GM19023 (cell line): ENCODE data around the gene KLF13.

Source experiments
- ATAC-seq: cut with Tn5 transposase; IDR thresholded peaks from one replicate; pipeline ENCODE4 v1.9.1; 2021; ENCODE audit warnings: mild to moderate bottlenecking, moderate library complexity; ENCODE audit not compliant: unreplicated experiment

The KLF13 gene

GRCh38 chr15:31360843-31361763, 34.5 kb downstream of the KLF13 start:
- ATAC-seq, result peak; percentile 67

DNA sequence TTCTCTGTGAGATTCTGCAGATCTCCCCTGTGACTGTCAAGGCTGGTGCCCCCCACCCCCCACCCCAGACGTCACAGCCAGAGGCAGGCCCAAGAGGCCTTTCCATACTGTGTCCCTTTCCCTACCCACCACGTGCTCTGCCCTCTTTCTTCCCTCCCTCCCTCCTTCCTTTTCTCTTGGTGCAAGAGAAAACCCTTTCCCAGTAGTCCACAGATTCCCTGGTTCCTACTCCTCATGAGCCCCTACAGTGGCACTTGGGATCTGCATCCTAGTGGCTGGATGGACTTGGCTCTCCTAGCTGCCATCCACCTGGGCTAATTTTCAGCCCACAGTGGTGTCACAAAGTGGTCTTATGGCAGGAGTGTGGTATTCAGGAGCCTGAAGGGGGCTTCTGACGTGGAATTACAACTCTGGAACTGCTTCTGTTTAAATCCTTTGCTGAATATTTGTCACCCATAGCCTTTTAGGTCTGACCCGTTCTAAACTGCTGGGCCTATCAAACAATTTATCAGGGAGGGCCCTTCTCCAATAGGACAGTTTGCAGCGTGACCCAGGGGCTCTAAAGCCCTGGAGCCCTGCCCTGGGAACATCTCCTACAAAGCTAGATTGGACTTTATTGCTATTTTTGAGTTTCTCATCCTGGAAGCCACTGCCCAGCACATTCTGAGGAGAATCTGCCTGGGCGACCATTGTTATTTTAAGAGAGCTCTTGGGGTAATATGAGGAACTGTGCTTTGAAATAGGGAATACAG, 35.3 kb downstream of the KLF13 start:
- ATAC-seq, result no peak

DNA sequence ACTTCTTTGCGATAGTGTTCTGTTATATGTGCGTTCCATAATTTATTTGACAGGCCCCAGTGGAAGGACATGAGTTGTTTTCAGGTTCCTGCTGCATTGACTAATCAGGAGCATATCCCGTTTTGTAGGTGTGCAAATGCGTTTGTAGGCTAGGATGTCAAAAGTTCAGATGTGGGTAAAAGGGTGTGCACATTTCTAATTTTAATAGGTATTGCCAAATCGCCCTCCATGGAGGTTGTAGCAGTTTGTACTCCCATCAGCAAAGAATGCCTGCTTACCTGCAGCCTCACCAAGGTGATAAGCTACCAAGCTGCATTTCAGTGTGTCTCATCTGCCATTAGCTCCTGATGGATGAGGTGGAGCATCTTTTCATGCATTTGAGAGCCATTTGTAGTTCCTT, 36.3 kb downstream of the KLF13 start:
- ATAC-seq, result no peak

DNA sequence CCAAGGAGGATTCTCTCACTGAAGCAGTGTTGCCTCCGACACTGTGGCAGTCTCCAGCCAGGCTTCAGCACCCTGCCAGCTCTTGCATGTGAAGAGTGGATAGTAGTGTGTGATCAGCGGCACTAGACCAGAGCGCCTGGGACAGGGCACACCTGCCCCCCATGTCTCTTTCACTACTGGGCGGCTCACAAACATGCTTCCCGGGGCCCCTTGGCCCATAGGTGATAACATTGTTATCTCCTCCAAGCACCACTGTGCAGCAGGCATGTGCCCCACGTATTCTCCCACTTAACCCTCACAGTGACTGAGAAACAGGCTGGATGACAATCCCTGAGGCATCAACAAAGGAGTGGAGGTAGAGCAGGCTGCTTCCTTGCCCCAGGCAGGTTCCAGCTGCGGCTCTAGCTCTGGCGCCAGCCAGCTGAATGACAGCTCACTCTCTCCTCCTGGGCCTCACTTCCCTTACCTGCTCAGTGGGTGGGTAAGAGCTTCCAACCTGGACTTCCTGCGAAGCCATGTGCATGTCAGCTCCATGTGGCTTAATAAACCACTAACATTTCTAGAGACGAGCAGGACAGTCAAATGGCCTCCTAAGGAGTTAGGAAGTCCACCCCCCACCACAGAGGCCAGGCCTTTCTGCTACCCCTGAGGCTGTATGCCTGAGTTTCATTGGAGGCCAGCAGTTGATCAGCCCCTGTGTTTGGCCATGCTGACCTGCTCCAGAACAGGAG, 37.8 kb downstream of the KLF13 start:
- ATAC-seq, result no peak

- no peak for ATAC-seq
Measured at GRCh38 chr15:31365032-31365654, 38.5 kb downstream of the KLF13 start.

- peak; percentile 52 for ATAC-seq
Measured at GRCh38 chr15:31365655-31366127, 39.1 kb downstream of the KLF13 start.

DNA sequence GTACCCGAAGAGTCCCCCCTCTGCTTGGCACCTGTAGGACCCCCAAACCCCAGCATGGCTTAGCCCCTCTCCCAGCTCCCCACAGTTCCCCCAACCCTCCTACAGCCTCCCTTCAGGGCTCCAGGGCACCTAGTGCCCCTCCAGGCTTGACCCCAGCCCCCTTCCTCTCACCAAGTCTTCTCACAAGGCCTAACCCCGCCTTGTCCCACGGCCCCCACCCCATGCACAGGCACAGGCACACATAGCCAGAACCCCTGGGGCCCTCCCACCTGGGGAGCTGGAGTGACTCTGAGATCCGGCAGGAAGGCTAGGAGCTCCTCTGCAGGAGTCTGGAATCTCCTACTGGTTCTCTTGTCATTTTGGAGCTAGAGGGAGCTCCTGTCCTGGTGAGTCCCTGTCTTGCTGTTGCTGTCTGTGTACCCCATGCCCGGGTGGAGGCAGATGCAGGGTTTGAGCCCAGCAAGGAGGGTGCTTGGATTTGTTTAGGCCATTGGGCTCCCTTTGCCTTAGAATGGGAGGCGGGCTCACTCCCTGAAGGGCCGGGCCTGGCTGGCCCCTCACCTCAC, 39.6 kb downstream of the KLF13 start:
- no peak for ATAC-seq

- no peak for ATAC-seq
Measured at GRCh38 chr15:31367021-31367729, 40.5 kb downstream of the KLF13 start.

- ATAC-seq, result no peak
Measured at GRCh38 chr15:31367730-31368344, 41.2 kb downstream of the KLF13 start.

- ATAC-seq, result no peak
Measured at GRCh38 chr15:31369727-31370126, 43.1 kb downstream of the KLF13 start.

DNA sequence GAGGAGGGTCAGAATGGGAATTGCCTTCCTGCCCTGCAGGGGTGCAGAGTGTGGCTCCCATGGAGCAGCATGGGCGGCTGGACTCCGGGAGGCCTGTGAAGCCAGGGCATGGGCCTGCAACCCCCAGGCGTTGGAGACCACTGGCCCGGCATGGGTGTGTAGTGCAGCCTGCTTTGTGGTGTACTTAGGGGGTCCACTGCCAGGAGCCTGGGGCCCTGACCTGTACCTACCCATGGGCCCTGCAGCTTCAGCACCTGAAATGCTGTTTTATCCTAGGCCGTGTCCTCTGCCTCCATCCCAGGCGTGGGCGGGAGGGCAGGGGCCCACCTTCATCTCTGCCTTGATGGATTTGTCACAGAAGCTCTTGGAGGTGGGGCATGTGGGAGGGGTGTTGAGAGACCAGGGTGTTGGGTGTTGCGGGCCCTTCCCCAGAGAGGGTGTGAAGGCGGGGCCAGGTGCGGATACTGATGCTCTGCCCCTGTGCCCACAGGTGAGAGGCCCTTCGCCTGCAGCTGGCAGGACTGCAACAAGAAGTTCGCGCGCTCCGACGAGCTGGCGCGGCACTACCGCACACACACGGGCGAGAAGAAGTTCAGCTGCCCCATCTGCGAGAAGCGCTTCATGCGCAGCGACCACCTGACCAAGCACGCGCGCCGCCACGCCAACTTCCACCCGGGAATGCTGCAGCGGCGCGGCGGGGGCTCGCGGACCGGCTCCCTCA, 45.0 kb downstream of the KLF13 start:
- no peak for ATAC-seq

GRCh38 chr15:31372635-31373091, 46.0 kb downstream of the KLF13 start:
- ATAC-seq, result no peak

- ATAC-seq, result no peak
Measured at GRCh38 chr15:31373096-31373865, 46.6 kb downstream of the KLF13 start.

GRCh38 chr15:31373970-31374369, 47.3 kb downstream of the KLF13 start:
- no peak for ATAC-seq

GRCh38 chr15:31374489-31374888, 47.9 kb downstream of the KLF13 start:
- ATAC-seq, result no peak

DNA sequence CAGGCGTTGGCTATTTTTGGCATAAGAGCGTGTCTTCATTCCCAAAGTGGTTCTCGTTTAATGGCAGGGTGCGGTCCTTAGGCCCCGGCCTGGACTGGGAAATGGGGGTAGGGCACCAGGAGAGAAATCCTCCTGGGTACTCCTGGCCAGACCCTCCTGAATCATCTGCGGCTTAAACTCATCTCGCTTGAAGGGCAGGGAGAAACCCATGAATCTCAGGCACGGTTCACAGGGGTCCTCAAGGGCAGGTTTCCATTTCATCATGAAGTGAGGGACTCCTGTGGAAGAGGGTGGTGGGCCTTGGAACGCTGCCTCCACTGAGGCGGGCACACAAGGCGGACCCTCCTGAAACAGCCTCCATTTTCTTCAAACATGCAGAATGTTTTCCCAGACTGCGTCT, 48.4 kb downstream of the KLF13 start:
- no peak for ATAC-seq

- ATAC-seq, result no peak
Measured at GRCh38 chr15:31375772-31376171, 49.1 kb downstream of the KLF13 start.

- no peak for ATAC-seq
Measured at GRCh38 chr15:31376511-31376910, 49.9 kb downstream of the KLF13 start.
